ENCODE results near the gene FBP1. TPM values are rescaled to one million over a fixed set of nuclear protein-coding genes. Genes with fewer than 3 reads are reported as not detected.

The FBP1 gene
- total RNA-seq, 2 experiments from 2014 or later = 0.62 to 0.68 TPM

GRCh38 chr9:94631599-94631998 lies 7.7 kb downstream of the FBP1 start:
- Mint-ChIP-seq H3K4me1 (ENCODE audit: low read depth) (no peaks in the 10 kb centered on the region), H3K9me3 (no peaks in the 10 kb centered on the region), H3K27me3 (no peaks in the 10 kb centered on the region), H3K4me3 (no peak overlapping the region), H3K27ac (no peak overlapping the region), H3K36me3 (no peaks in the 10 kb centered on the region)
- no peak for DNase-seq
- CTCF ChIA-PET = interaction anchor here (1.3 kb wide), 1 partner anchor 9 kb away, joined by 3 read pairs; no protein-coding TSS in a partner anchor
- intact Hi-C loops (cut with micrococcal nuclease) = no loop called here
- POLR2A ChIA-PET = no interaction called here

GRCh38 chr9:94630833-94631232 lies 8.5 kb downstream of the FBP1 start:
- H3K4me1 Mint-ChIP-seq (ENCODE audit: low read depth) = no peaks in the 10 kb centered on the region
- no peak overlapping the region for H3K4me3 Mint-ChIP-seq
- intact Hi-C loops (cut with micrococcal nuclease) = no loop called here
- POLR2A ChIA-PET = no interaction called here
- H3K9me3 Mint-ChIP-seq = no peaks in the 10 kb centered on the region
- H3K27ac Mint-ChIP-seq = no peak overlapping the region
- no peak for DNase-seq
- no peaks in the 10 kb centered on the region for H3K27me3 Mint-ChIP-seq
- CTCF ChIA-PET = no interaction called here
- no peaks in the 10 kb centered on the region for H3K36me3 Mint-ChIP-seq

- no peaks in the 10 kb centered on the region for H3K36me3 Mint-ChIP-seq
- no peaks in the 10 kb centered on the region for H3K9me3 Mint-ChIP-seq
- POLR2A ChIA-PET = no interaction called here
- no peaks in the 10 kb centered on the region for H3K27me3 Mint-ChIP-seq
- no peak overlapping the region for H3K27ac Mint-ChIP-seq
- H3K4me1 Mint-ChIP-seq (ENCODE audit: low read depth) = no peaks in the 10 kb centered on the region
- intact Hi-C loops (cut with micrococcal nuclease) = no loop called here
- DNase-seq = no peak
- CTCF ChIA-PET = no interaction called here
- no peak overlapping the region for H3K4me3 Mint-ChIP-seq
Measured at GRCh38 chr9:94630281-94630680, 9.0 kb downstream of the FBP1 start.

- ChIA-PET POLR2A (no interaction called here), CTCF (no interaction called here)
- H3K9me3 Mint-ChIP-seq = no peaks in the 10 kb centered on the region
- no peaks in the 10 kb centered on the region for H3K4me1 Mint-ChIP-seq (ENCODE audit: low read depth)
- DNase-seq = no peak
- H3K36me3 Mint-ChIP-seq = no peaks in the 10 kb centered on the region
- intact Hi-C loops (cut with micrococcal nuclease) = no loop called here
- no peak overlapping the region for H3K4me3 Mint-ChIP-seq
- H3K27me3 Mint-ChIP-seq = no peaks in the 10 kb centered on the region
- H3K27ac Mint-ChIP-seq = no peak overlapping the region
Measured at GRCh38 chr9:94627287-94627686, 12.0 kb downstream of the FBP1 start.

GRCh38 chr9:94625835-94626234 lies 13.5 kb downstream of the FBP1 start:
- no peak overlapping the region for H3K4me3 Mint-ChIP-seq
- POLR2A ChIA-PET = no interaction called here
- no peak for DNase-seq
- no peaks in the 10 kb centered on the region for H3K36me3 Mint-ChIP-seq
- CTCF ChIA-PET = interaction anchor here (1.1 kb wide), 1 partner anchor 13 kb away, joined by 3 read pairs; the partner anchor contains the start of gene FBP1
- intact Hi-C loops (cut with micrococcal nuclease) = no loop called here
- no peaks in the 10 kb centered on the region for H3K27me3 Mint-ChIP-seq
- H3K4me1 Mint-ChIP-seq (ENCODE audit: low read depth) = peaks cover 3% of the 10 kb centered on the region
- no peaks in the 10 kb centered on the region for H3K9me3 Mint-ChIP-seq
- H3K27ac Mint-ChIP-seq = no peak overlapping the region

GRCh38 chr9:94624629-94625028 lies 14.7 kb downstream of the FBP1 start:
- CTCF ChIA-PET = interaction anchor here (0.7 to 1.6 kb wide), 2 partner anchors 12 to 1613 kb away, joined by 4 read pairs; no protein-coding TSS in a partner anchor
- POLR2A ChIA-PET = no interaction called here
- Mint-ChIP-seq H3K27me3 (no peaks in the 10 kb centered on the region), H3K4me1 (ENCODE audit: low read depth) (peaks cover 3% of the 10 kb centered on the region), H3K4me3 (no peak overlapping the region), H3K9me3 (no peaks in the 10 kb centered on the region), H3K27ac (no peak overlapping the region), H3K36me3 (no peaks in the 10 kb centered on the region)
- intact Hi-C loops (cut with micrococcal nuclease) = no loop called here
- no peak for DNase-seq

GRCh38 chr9:94623253-94623652 lies 16.1 kb downstream of the FBP1 start:
- H3K36me3 Mint-ChIP-seq = no peaks in the 10 kb centered on the region
- peak; percentile 56 for DNase-seq
- POLR2A ChIA-PET = no interaction called here
- intact Hi-C loops (cut with micrococcal nuclease) = no loop called here
- no peak overlapping the region for H3K4me3 Mint-ChIP-seq
- H3K4me1 Mint-ChIP-seq (ENCODE audit: low read depth) = peaks cover 3% of the 10 kb centered on the region
- H3K27ac Mint-ChIP-seq = no peak overlapping the region
- H3K27me3 Mint-ChIP-seq = no peaks in the 10 kb centered on the region
- CTCF ChIA-PET = interaction anchor here (0.9 to 1.6 kb wide), 4 partner anchors 9 to 37 kb away, joined by 3 to 4 read pairs (median 3); no protein-coding TSS in a partner anchor
- H3K9me3 Mint-ChIP-seq = no peaks in the 10 kb centered on the region

GRCh38 chr9:94622087-94622800 lies 17.1 kb downstream of the FBP1 start:
- Mint-ChIP-seq H3K27me3 (no peaks in the 10 kb centered on the region), H3K27ac (no peak overlapping the region), H3K9me3 (no peaks in the 10 kb centered on the region), H3K4me3 (no peak overlapping the region), H3K4me1 (ENCODE audit: low read depth) (peaks cover 3% of the 10 kb centered on the region), H3K36me3 (no peaks in the 10 kb centered on the region)
- intact Hi-C loops (cut with micrococcal nuclease) = no loop called here
- POLR2A ChIA-PET = no interaction called here
- no peak for DNase-seq
- CTCF ChIA-PET = interaction anchor here (0.9 to 1.3 kb wide), 2 partner anchors 10 to 19 kb away, joined by 3 read pairs; no protein-coding TSS in a partner anchor

GRCh38 chr9:94619026-94619425 lies 20.3 kb downstream of the FBP1 start:
- CTCF ChIA-PET = no interaction called here
- intact Hi-C loops (cut with micrococcal nuclease) = no loop called here

GRCh38 chr9:94613003-94613402 lies 26.3 kb downstream of the FBP1 start:
- Mint-ChIP-seq H3K27me3 (peaks cover 12% of the 10 kb centered on the region), H3K27ac (no peak overlapping the region), H3K36me3 (no peaks in the 10 kb centered on the region), H3K4me1 (ENCODE audit: low read depth) (peaks cover 10% of the 10 kb centered on the region), H3K9me3 (no peaks in the 10 kb centered on the region), H3K4me3 (no peak overlapping the region)
- POLR2A ChIA-PET = no interaction called here
- intact Hi-C loops (cut with micrococcal nuclease) = no loop called here
- no peak for DNase-seq
- CTCF ChIA-PET = no interaction called here

More at GRCh38 chr9:94619026-94619425, 20.3 kb downstream of the FBP1 start:
- Mint-ChIP-seq H3K4me3 (no peak overlapping the region), H3K27ac (no peak overlapping the region), H3K36me3 (no peaks in the 10 kb centered on the region), H3K4me1 (ENCODE audit: low read depth) (peaks cover 3% of the 10 kb centered on the region), H3K9me3 (no peaks in the 10 kb centered on the region), H3K27me3 (peaks cover 2% of the 10 kb centered on the region)
- no peak for DNase-seq
- POLR2A ChIA-PET = no interaction called here

- H3K4me3 Mint-ChIP-seq = no peak overlapping the region
- peaks cover 12% of the 10 kb centered on the region for H3K27me3 Mint-ChIP-seq
- H3K9me3 Mint-ChIP-seq = no peaks in the 10 kb centered on the region
- H3K36me3 Mint-ChIP-seq = no peaks in the 10 kb centered on the region
- ChIA-PET POLR2A (no interaction called here), CTCF (no interaction called here)
- peaks cover 10% of the 10 kb centered on the region for H3K4me1 Mint-ChIP-seq (ENCODE audit: low read depth)
- intact Hi-C loops (cut with micrococcal nuclease) = no loop called here
- DNase-seq = no peak
- H3K27ac Mint-ChIP-seq = no peak overlapping the region
Measured at GRCh38 chr9:94612071-94612470, 27.2 kb downstream of the FBP1 start.

- ChIA-PET POLR2A (no interaction called here), CTCF (no interaction called here)
- intact Hi-C loops (cut with micrococcal nuclease) = no loop called here
- Mint-ChIP-seq H3K27ac (no peak overlapping the region), H3K4me3 (no peak overlapping the region), H3K9me3 (no peaks in the 10 kb centered on the region), H3K36me3 (no peaks in the 10 kb centered on the region), H3K4me1 (ENCODE audit: low read depth) (peaks cover 10% of the 10 kb centered on the region), H3K27me3 (peaks cover 12% of the 10 kb centered on the region)
- DNase-seq = peak; percentile 68
Measured at GRCh38 chr9:94611638-94612068, 27.7 kb downstream of the FBP1 start.

- ChIA-PET CTCF (no interaction called here), POLR2A (no interaction called here)
- intact Hi-C loops (cut with micrococcal nuclease) = no loop called here
- peaks cover 9% of the 10 kb centered on the region for H3K27me3 Mint-ChIP-seq
- DNase-seq = no peak
- H3K9me3 Mint-ChIP-seq = no peaks in the 10 kb centered on the region
- no peak overlapping the region for H3K27ac Mint-ChIP-seq
- peaks cover 10% of the 10 kb centered on the region for H3K4me1 Mint-ChIP-seq (ENCODE audit: low read depth)
- no peaks in the 10 kb centered on the region for H3K36me3 Mint-ChIP-seq
- H3K4me3 Mint-ChIP-seq = no peak overlapping the region
Measured at GRCh38 chr9:94610181-94610606, 29.1 kb downstream of the FBP1 start.

All from activated CD4-positive, alpha-beta memory T cell treated with anti-CD3 and anti-CD28 coated beads for 36 hours (primary cell).